GM12891 (cell line): ENCODE results near the gene TAS1R1.

Experiments
- PAX5 ChIP-seq: IDR thresholded peaks from 2 replicates; pipeline ENCODE4 v1.6.1; 2011; ENCODE audit warnings: low read length, moderate library complexity, mild to moderate bottlenecking; ENCODE audit not compliant: insufficient read depth, severe bottlenecking
- POLR2A ChIP-seq: IDR thresholded peaks from 2 replicates; pipeline ENCODE4 v1.6.1; 2011; ENCODE audit warnings: low read depth, low read length, control low read depth
- POLR2AphosphoS5 ChIP-seq: IDR thresholded peaks from 2 replicates; pipeline ENCODE4 v1.6.1; 2011; ENCODE audit warnings: low read depth, low read length, control low read depth
- POU2F2 ChIP-seq: IDR thresholded peaks from 2 replicates; pipeline ENCODE4 v1.6.1; 2011; ENCODE audit warnings: low read depth, mild to moderate bottlenecking, control low read depth, low read length, moderate library complexity
- TAF1 ChIP-seq: IDR thresholded peaks from 2 replicates; pipeline ENCODE4 v1.6.1; 2011; ENCODE audit warnings: low read depth, low read length, control low read depth

GRCh38 chr1:6536291-6536690 is 18.8 kb upstream of the TAS1R1 start:
- no peak for TF ChIP-seq TAF1
- no peak for TF ChIP-seq POLR2A
- no peak for TF ChIP-seq POLR2AphosphoS5
- TF ChIP-seq PAX5 = no peak
- TF ChIP-seq POU2F2 = no peak
